Fibroblast of pulmonary artery (primary cell): Measurements from ENCODE around the gene CACNA1C.

Experiments used
- DNase-seq: peaks from one replicate; pipeline ENCODE4 v3.0.0-alpha.2; 2010; ENCODE audit warnings: low read depth
- H3K4me3 ChIP-seq: replicated peaks from 2 replicates; pipeline ENCODE4 v1.5.1; 2011; ENCODE audit warnings: low read depth, mild to moderate bottlenecking, control low read depth, low read length, moderate library complexity
- CTCF ChIP-seq: IDR thresholded peaks from 2 replicates; pipeline ENCODE4 v1.5.1; 2011; ENCODE audit warnings: mild to moderate bottlenecking, control low read depth, low read length, inconsistent platforms; ENCODE audit errors: missing control alignments

The CACNA1C gene

GRCh38 chr12:2288875-2289274 lies 236.1 kb downstream of the CACNA1C start:
- no peak overlapping the region for H3K4me3 ChIP-seq
- no peak for DNase-seq
- no peak for TF ChIP-seq CTCF

- no peak for DNase-seq
- no peak overlapping the region for H3K4me3 ChIP-seq
These were observed 236.7 kb downstream of the CACNA1C start for GRCh38 chr12:2289525-2289924.

GRCh38 chr12:2290091-2290490 lies 237.3 kb downstream of the CACNA1C start:
- TF ChIP-seq CTCF: no peak

More at GRCh38 chr12:2289525-2289924, 236.7 kb downstream of the CACNA1C start:
- no peak for TF ChIP-seq CTCF

GRCh38 chr12:2290516-2291065 lies 237.8 kb downstream of the CACNA1C start:
- DNase-seq: no peak
- TF ChIP-seq CTCF: no peak

More at GRCh38 chr12:2290091-2290490, 237.3 kb downstream of the CACNA1C start:
- DNase-seq: no peak
- H3K4me3 ChIP-seq: no peak overlapping the region

GRCh38 chr12:2291182-2291832 lies 238.5 kb downstream of the CACNA1C start:
- TF ChIP-seq CTCF: peak; percentile 82
- no peak overlapping the region for H3K4me3 ChIP-seq
- DNase-seq: peak; percentile 61

More at GRCh38 chr12:2290516-2291065, 237.8 kb downstream of the CACNA1C start:
- no peak overlapping the region for H3K4me3 ChIP-seq

- DNase-seq: no peak
- no peak overlapping the region for H3K4me3 ChIP-seq
- no peak for TF ChIP-seq CTCF
These were observed 239.2 kb downstream of the CACNA1C start for GRCh38 chr12:2291947-2292346.

GRCh38 chr12:2292560-2292959 lies 239.8 kb downstream of the CACNA1C start:
- H3K4me3 ChIP-seq: no peak overlapping the region
- no peak for TF ChIP-seq CTCF
- DNase-seq: no peak
